Body of pancreas (tissue), 4 donors: ENCODE data around the gene PFDN2.

Experiments used
- CTCF ChIP-seq, 7 experiments: fragments of 450-650 bp in 4 of 7; fragments of 200-600 bp in 3 of 7; sonication (generic) in 3 of 7; IDR thresholded peaks; one replicate each; pipeline ENCODE4 v1.5.1; 2016 to 2019; ENCODE audit warnings: antibody characterized with exemption in 7 of 7
- POLR2A ChIP-seq, 3 donors: fragments of 450-650 bp; IDR thresholded peaks; one replicate each; pipeline ENCODE4 v1.6.1; 2016; ENCODE audit warnings: antibody characterized with exemption in 3 of 3, mild to moderate bottlenecking in 2 of 3

- TF ChIP-seq CTCF (IDR thresholded peaks at IDR 0.05) (no peak), POLR2A (IDR thresholded peaks at IDR 0.05) (peak in 1 of 3 donors; percentile 25)
Observed at GRCh38 chr1:161068306-161069234, 49.3 kb downstream of the PFDN2 start.
